A172 (cell line): ENCODE measurements around the gene UBASH3A. TPM values are rescaled to one million over a fixed set of nuclear protein-coding genes. Genes with fewer than 3 reads are reported as not detected.
A peak's percentile ranks its signal among the peaks of the same experiment; 100 is the strongest.

Experiments
- DNase-seq: peaks from one replicate; pipeline ENCODE4 v3.0.0-alpha.2; 2015; ENCODE audit warnings: low spot score
- total RNA-seq: library from RNA; depleted of rRNA; stranded (reverse); fragments of >200 nt; shearing (Covaris generic); gene quantifications from 2 replicates; pipeline ENCODE4 v1.2.3, GENCODE V29; 2014

Gene UBASH3A
- total RNA-seq, 1 experiment from 2014 or later, result not detected

DNA sequence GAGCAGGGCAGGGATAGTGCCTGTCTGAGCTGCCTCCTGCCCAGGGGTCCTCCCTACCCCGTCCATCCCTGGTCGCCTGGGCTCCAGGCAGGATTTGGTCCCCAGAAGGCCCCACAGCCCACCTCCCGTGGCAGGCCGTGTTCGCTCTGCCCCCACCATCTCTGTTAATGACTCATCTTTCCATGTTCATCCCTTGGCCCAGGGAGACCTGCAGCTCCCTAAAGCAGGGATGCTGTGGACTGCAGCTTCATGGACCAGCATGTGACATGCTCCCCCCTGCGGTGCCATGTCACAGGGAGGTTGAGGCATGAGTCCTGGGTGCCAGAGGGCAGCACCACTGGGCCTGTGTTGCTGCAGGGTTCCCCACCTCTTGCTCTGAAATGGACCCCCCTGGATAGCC lies 26.8 kb downstream of the UBASH3A start:
- no peak for DNase-seq

DNA sequence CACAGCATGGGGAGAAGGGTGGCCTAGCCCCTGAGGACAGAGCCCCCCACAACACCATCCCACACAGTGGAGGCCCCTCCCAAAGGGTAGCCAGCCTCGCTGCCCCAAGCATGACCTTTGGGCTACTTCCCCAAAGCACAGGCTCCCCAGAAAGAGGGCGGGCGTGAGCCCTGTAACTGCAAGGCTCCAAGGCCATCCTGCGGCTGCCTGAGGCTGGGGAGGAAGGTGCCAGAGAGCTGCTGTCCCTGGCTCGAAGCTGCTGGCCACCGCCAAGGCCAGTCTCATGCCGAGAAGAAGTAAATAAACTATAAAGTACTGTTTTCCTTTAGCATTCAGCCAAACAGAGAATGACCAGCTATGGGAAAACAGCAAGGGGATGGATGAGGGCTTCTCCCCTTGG lies 27.5 kb downstream of the UBASH3A start:
- DNase-seq, result no peak

DNA sequence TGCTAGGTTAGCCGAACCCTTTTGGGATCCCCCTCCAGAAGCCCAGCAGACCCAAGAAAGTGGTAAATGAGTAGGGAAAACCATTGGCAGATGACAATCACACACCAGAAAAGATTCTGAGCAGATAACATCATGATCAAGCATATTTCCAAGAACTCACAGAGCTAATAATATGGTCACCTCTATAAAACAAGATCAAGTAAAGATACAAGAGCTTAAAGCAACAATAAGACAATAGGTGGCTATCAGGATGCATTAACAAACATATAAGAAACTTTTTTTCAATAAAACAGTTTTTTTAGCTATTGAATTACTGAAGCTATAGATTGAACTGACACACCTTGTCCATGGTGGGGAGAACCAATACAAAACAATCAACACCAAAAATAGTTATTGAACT lies 29.0 kb downstream of the UBASH3A start:
- no peak for DNase-seq

DNA sequence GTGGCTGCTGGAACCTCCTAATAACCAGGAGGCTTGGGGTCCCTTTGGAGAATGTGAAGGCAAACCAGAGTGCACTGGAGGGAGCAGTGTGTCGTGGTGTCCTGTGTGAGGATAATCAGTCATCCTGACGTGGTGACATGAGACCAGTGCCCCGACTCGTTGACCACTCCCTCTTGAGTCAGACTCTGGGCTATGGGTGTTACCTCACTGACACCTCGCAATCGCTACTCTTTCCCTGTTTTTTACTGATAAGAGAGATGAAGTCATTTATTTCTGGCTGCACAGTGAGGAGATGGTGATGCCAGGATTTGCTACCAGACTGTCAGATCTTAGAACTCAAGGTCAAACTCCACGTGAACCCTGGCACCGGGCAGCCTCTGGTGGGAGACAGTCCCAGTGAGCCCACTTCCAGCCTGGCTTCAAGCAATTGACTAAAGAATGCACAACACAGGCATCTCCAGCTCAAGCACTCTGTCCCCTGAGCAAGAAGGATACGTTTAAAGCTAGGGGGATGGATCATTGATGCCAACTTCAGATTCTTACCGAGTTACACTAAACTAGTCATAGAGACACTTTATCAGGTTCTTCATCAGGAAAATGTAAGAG lies 30.3 kb downstream of the UBASH3A start:
- DNase-seq, result peak; percentile 70

DNA sequence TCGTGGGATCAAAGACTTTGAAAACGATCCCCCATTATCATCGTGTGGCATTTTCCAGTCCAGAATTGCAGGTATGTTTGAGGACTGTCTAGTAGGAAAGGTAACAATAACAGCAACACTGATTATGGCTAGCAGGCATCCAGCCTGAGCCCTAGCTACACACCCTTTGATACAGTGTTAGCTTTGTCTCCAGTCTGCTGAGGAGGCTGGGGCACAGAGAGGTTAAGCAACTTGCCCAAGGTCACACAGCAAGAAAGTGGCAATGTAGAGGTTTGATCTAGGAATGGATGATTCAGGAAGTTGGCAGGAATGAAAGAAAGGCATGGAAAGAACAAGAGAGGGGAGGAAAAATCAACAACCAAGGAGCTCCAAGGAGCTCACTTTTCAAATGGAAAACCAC lies 31.2 kb downstream of the UBASH3A start:
- DNase-seq, result no peak

DNA sequence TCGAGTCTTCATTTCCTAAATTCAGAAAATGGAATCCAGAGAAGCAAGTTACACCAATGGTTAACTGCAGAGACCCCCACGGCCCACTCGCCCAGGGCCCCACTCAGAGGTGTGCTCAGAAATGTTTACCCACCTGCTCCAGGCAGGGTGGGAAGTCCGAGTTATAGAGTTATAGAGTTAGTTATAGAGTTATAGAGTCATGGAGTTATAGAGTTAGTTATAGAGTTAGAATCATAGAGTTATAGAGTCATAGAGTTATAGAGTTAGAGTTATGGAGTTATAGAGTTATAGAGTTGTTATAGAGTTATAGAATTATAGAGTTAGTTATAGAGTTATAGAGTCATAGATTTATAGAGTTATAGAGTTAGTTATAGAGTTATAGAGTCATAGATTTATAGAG lies 31.7 kb downstream of the UBASH3A start:
- DNase-seq, result no peak

DNA sequence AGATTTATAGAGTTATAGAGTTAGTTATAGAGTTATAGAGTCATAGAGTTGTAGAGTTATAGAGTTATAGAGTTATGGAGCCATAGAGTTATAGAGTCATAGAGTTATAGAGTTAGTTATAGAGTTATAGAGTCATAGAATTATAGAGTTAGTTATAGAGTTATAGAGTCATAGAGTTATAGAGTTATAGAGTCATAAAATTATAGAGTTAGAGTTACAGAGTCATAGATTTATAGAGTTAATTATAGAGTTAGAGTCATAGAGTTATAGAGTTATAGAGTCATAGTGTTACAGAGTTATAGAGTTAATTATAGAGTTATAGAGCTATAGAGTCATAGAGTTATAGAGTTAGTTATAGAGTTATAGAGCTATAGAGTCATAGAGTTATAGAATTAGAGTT lies 32.1 kb downstream of the UBASH3A start:
- DNase-seq, result no peak

DNA sequence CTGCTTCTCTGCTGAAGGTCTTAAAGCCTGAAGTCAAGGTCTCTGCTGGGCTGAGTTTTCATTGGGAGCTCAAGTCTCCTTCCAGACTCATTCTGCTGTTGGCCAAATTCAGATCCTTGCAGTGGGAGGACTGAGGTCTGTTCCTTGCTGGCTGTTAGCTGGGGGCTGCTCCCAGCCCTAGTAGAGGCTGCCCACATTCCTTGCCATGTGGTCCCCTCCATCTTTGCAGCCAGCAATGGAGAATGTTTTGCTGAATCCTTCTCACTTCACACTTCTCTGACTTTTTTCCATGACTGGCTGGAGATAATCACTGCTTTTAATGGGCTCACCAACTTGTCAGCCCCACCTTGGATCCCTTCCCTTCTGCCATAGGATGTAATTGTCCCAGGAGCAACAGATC lies 33.2 kb downstream of the UBASH3A start:
- DNase-seq, result no peak

DNA sequence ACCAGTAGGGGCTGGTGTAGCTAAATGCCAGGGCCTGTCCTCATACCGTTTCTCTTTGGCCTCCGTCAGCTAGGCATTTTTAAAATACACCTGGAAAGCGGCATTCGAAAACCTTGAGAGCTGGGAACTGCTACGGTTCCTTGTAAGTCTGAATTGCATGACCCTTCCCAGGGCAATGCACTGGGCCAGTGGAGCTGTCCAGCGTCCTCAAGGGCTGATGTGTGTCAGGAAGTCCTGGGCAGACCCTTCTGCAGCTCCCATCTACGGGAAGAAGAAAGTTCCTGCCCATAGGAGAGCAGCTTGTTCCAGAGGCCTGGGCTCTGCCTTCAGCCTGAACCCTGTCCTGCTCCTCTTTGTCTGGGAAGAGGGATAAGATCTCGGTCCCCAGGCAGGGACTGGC lies 34.1 kb downstream of the UBASH3A start:
- DNase-seq, result peak; percentile 32

DNA sequence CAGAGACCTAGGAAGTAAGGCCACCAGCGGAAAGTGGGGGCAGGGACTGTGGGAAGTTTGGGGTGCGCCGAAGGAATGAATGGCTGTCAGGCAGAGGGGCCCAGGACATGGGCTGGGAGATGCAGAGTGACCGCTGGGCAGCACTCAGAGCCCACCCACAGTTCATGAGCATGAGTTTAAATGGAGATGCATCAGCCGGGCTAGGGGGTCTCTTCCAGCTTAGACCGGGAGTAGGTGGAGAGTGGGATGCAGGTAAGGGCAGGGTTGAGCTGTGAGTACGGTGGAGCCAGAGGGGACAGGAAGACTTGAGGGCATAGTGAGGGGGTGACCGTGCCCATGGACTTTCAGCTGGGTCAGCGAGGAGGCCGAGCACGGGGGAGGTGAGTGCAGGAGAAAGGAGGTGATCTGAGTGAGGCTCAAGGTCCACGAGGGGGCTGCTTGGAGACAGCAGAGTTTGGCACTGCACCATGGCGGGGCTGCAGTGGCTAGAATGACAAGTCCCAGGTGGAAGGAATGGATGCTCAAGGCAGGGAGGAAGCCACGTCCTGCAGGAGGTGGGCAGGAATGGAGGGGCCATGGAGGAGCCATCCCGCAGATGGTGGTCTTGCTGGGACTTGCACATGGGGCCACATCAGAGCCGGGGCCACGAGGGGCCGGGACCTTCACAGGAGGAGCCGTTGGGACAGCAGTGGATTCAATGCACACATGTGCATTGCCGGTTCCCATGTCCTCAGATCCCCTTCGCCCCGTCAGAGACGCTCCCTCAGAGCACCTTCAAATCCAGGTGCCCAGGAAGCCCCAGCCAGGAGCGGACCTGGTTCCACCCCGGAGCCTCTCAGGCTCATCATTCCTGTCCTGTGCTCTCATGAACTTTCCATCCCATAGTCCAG lies 34.9 kb downstream of the UBASH3A start:
- no peak for DNase-seq

DNA sequence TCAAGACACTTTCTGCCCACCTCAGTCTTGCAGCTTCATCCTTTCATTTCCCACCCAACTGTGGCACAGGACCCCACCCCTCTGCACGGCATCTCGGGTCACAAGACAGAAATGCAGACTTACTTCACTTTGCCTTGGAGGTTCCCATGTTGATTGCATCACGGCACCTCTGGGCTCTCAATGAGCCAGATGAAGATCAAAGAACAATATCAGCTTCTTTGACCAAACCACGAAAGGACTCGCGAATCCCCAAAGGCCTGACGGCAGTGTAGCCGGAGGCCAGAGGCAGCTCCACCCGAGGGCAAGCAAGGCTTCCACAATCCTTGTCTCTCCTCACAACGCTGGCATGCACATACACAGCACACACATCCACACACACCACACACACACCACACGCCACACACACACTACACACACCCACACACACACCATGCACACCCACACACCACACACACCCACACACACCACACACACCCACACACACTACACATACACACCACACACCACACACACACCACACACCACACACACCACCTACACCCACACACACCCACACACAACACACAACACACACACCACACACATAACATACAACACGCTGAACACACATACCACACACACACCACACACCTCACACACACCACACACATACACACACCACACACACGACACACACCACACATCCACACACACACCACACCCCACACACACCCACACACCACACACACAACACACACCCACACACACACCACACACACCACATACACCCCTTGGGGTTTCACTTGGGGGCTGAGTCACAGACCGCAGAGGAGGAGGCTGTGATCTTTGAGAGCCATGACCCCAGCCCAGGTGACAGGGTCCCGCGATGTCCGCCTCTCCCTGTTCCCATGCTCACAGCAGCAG lies 35.8 kb downstream of the UBASH3A start:
- DNase-seq, result no peak

DNA sequence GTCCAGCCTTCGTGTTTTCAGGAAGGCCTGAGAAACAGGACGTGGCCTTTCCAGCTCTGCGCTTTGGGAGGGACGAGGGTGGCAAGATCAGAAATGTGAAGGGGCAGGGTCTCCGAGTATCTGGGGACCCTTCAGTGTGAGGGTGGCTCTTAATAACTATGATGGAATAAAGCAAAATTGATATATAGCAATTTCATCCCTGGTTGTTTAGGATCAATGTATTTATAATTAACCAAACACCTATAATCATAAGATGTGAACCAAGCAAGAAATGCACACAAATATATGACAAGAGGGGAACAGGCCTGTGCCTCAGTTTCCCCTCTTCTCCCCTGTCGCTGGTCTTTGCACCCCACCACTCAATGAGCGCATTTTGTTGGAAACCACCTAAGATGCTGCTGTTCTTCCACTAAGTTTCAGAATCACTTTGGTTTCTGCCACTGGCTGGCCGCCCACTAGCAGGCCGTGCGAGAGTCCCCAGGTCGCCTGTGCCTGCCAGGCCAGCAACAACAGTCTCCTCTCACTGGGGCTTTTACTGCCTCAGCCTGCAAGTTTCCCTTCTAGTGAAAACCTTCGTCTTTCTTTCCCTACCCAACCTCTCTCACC lies 36.6 kb downstream of the UBASH3A start:
- no peak for DNase-seq

DNA sequence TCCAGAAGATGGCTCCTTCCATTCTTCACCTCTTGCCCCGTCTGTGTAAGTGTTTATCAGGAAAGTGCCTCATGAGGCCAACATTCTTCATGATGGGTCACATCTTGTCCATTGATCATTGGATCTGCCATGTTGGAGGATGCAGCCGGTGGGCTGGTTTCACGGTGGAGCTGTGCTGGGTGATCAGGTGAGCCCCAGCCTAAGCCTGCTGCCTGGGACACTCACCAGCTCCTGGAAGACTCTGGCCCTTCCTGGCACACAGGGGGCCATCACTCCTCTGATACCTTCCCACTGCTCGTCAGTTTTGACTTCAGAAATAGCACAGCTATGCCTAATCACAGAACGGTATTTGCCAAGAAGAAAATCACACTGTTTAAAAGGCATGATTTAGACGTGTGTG lies 38.3 kb downstream of the UBASH3A start:
- no peak for DNase-seq

DNA sequence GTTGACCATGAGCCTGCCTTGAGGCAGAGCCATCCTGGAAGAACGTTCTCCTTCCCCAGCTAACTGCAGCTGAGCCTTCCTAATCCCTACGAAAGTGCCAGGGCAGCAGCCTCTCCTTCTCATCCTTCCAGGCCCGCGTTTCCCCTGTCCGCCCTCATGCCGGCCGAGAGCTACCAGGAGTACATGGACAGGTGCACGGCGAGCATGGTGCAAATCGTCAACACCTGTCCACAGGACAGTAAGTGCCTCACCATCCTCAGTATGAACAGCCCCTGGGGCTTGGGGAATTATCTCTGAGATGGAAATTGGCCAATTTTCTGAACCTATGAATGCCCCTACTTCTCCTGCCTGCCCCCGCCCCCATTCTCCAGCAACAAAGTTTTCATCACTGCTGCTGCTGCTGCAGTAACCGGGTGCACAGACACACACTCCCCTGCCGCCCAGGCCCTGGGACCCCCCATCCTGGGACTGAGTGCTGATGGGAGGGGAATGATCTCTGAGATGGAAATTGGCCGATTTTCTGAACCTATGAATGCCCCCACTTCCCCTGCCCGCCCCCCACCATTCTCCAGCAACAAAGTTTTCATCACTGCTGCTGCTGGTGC lies 39.6 kb downstream of the UBASH3A start:
- DNase-seq, result no peak

DNA sequence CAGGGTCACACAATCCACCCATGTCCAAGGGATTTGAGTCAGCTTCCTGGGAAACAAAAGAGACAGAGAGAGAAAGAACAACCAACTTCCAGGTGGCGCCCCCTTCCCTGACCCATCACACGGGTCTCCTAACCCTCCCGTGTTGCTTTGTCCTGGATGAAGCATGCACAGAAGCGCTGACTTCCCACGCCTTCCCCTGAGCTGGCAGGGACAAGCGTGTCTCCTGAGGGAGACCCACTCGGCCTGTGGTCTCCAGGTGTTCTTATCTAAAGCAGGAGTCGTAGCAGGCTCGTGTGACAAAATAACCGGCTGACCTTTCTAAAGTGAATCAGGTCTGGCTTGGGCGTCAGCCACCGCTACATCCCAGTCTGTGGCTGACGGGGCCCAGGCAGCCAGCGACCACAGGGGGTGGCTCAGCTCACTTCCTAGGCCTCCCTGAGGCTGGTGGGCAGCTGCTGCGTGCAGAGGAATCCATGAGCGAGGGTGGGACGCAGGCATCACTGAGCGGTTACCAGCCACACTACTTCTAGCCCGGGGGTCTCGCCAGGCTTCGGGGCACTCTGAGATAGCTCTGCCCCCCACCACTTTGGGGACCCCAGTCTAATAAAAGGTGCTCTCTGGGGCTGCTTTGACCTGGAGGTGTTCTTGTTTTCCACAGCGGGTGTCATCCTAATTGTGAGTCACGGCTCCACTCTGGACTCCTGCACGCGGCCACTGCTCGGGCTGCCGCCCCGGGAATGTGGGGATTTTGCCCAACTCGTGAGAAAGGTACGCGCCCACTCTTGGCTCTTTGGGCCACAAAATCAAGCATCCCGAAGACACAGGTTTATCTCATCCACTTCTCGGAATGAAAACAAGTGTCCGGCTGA lies 40.4 kb downstream of the UBASH3A start:
- DNase-seq, result no peak

DNA sequence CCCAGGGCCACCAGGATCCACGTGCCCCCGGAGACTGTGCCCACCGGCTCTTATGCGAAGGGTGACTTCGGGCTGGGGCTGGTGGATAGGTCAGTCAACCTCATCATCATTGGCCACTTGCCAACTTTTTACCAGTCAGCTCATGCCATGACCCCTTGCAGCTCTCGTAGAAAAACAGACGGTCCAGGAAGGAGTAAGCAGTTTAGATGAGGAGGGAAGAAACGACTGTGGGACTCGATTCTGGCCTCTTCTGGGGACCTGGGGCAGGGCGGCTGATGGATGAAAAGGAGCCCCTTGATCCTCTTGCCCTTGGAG lies 41.0 kb downstream of the UBASH3A start:
- no peak for DNase-seq

DNA sequence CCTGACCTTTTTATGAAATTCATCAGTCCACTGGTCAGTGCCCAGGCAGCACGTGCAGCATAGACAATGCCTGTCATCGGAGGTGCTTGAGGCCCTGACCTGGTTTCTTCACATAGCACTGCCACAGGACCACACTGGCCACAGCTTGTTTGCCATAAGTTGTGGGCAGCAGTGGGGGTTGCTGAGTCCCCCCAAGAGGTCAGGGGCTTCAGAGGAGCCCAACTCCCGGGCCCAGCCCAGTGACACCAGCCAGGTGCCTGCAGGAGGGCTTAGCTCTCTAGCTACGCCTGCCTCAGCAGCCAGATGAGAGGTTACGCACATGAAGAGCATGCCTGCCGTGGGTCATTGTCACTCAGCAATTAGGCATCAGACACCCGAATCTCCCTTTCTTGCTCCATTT lies 41.6 kb downstream of the UBASH3A start:
- DNase-seq, result no peak

DNA sequence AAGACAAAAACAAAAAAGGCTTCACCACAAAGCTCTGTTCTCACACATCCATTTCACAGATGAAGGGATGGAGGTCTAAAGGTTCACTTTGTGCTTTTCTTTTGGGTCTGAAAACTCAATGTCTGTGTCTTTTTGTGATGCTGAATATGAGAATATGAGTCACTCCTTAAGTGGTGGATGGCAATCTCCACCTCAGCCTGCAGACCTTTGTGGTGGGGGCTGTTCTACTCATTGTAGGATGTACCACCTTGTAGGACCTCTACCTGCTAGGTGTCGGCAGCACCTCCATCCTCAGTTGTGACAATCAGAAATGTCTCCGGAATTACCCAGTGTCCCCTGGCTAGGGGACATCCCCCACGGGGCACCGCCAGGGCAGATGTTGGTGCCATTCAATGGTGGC lies 42.8 kb downstream of the UBASH3A start:
- DNase-seq, result no peak

DNA sequence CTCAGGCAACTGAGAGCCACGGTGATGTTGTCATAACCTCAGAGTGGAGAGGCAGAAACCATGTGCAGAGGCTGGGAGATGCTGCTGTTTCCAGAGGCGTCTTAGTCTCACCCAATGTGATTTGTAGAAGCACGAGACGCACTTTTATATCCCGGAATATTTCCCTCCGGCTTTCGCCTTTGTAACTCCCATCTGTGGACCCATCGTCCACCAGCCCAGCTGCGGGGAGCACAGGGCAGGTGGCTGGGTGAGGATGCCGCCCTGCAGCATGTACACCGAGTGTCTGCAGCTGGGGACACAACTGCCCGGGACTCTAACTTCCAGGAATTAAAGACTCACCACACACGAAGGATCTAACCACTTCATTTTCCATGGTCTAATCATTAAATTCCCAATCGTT lies 43.5 kb downstream of the UBASH3A start:
- no peak for DNase-seq

DNA sequence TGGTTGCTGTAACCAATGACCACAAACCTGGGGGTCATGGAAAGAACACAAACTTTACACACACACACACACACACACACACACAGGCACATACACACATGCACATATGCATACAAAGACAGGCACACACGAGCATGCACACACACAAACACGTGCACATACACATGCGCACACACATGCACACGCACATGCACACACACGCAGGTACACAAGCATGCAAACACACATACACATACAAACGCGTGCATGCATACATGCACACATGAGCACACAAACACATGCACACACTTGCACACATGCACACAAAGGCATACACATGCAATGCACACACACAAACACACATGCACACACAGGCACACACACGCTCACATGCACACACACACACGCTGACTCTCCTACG lies 44.0 kb downstream of the UBASH3A start:
- no peak for DNase-seq

DNA sequence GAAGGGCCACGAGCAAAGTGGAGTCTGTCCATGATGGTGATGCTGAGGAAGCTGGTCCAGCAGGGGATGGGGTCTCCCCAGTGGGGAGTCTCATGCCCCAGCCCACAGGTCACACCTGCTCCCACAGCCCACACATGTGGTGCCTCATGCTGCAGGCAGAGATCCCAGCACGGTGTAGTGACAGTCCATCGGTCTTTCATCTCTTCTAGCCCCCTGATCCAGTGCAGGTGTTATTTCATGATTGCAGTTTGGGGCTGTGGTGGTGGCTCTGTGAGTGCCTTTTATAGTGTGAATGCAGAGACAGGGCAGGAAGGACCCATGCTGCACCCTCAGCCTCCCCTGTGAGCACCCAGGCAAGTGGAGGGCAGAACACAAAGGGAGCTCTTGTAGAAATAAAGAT lies 45.0 kb downstream of the UBASH3A start:
- no peak for DNase-seq
